CD14-positive monocyte (primary cell): ENCODE data around the gene JAG2. TPM values are rescaled to one million over a fixed set of nuclear protein-coding genes. Genes with fewer than 3 reads are reported as not detected.

Source experiments
- DNase-seq, 3 donors: peaks; one replicate each; pipeline ENCODE4 v3.0.0-alpha.2; 2011 to 2022
- H2AFZ ChIP-seq: 2 replicates; pipeline ENCODE4 v1.6.0; 2012; ENCODE audit warnings: mild to moderate bottlenecking, low read depth, low read length, inconsistent platforms; ENCODE audit not compliant: insufficient read depth, poor library complexity, severe bottlenecking
- H3K27ac ChIP-seq, 2 donors: 1 replicate in 1 of 2; 2 replicates in 1 of 2; pipeline ENCODE4 v1.5.1; 2012 to 2013; ENCODE audit warnings: low read length in 2 of 2, control low read depth in 1 of 2, inconsistent platforms in 1 of 2, low read depth in 1 of 2, mild to moderate bottlenecking in 1 of 2
- H3K27me3 ChIP-seq, 2 donors: one replicate each; pipeline versions ENCODE4 v1.6.0 to v1.6.1; 2011 to 2013; ENCODE audit warnings: low read length in 2 of 2; ENCODE audit not compliant: control insufficient read depth in 2 of 2, insufficient read depth in 2 of 2
- H3K36me3 ChIP-seq, 2 donors: replicated peaks in 1 of 2; 1 replicate in 1 of 2; 2 replicates in 1 of 2; pipeline versions ENCODE4 v1.5.1 to v1.6.1; 2012 to 2013; ENCODE audit warnings: low read length in 2 of 2, control low read depth in 1 of 2, inconsistent platforms in 1 of 2, mild to moderate bottlenecking in 1 of 2; ENCODE audit not compliant: insufficient read depth in 2 of 2, control insufficient read depth in 1 of 2
- H3K4me1 ChIP-seq, 2 donors: 1 replicate in 1 of 2; 2 replicates in 1 of 2; pipeline versions ENCODE4 v1.5.1 to v1.6.1; 2012 to 2013; ENCODE audit warnings: low read length in 2 of 2, control low read depth in 1 of 2, inconsistent platforms in 1 of 2, mild to moderate bottlenecking in 1 of 2, moderate library complexity in 1 of 2; ENCODE audit not compliant: insufficient read depth in 2 of 2, control insufficient read depth in 1 of 2
- H3K4me2 ChIP-seq: replicated peaks from 2 replicates; pipeline ENCODE3; 2012; ENCODE audit warnings: low read length, moderate library complexity, mild to moderate bottlenecking; ENCODE audit not compliant: poor library complexity, severe bottlenecking; ENCODE audit errors: extremely low read depth
- H3K4me3 ChIP-seq, 3 experiments: fragments of 200-600 bp in 1 of 3; sonication (generic) in 1 of 3; replicated peaks in 1 of 3; 1 replicate in 2 of 3; 2 replicates in 1 of 3; pipeline ENCODE4 v1.5.1; 2011 to 2013; ENCODE audit warnings: low read length in 3 of 3, mild to moderate bottlenecking in 3 of 3, control low read depth in 2 of 3, low read depth in 2 of 3, inconsistent platforms in 1 of 3, moderate library complexity in 1 of 3
- H3K79me2 ChIP-seq: 2 replicates; pipeline ENCODE4 v1.6.0; 2012; ENCODE audit warnings: mild to moderate bottlenecking, control low read depth, inconsistent platforms, low read length, moderate library complexity; ENCODE audit not compliant: insufficient read depth
- H3K9ac ChIP-seq: 2 replicates; pipeline ENCODE4 v1.6.0; 2017; ENCODE audit warnings: low read length, mild to moderate bottlenecking; ENCODE audit not compliant: insufficient read depth, poor library complexity, severe bottlenecking
- H3K9me3 ChIP-seq, 2 donors: replicated peaks in 1 of 2; 1 replicate in 1 of 2; 2 replicates in 1 of 2; pipeline versions ENCODE4 v1.5.1 to v1.6.1; 2012 to 2013; ENCODE audit warnings: low read length in 2 of 2, control low read depth in 1 of 2; ENCODE audit not compliant: control insufficient read depth in 1 of 2, insufficient read depth in 1 of 2
- H4K20me1 ChIP-seq: 2 replicates; pipeline ENCODE4 v1.6.0; 2012; ENCODE audit warnings: mild to moderate bottlenecking, low read length, control low read depth, moderate library complexity; ENCODE audit not compliant: insufficient read depth
- H3K27ac Mint-ChIP-seq, 7 donors: one replicate each; pipeline ENCODE4 v1.8.0; 2020; ENCODE audit warnings: mild to moderate bottlenecking in 7 of 7, mixed read lengths in 7 of 7, moderate library complexity in 6 of 7, inconsistent platforms in 2 of 7
- H3K27me3 Mint-ChIP-seq, 3 donors: one replicate each; pipeline ENCODE4 v1.8.0; 2021 to 2022; ENCODE audit warnings: low read depth in 3 of 3, mild to moderate bottlenecking in 3 of 3, mixed read lengths in 3 of 3, moderate library complexity in 3 of 3, inconsistent platforms in 1 of 3
- H3K36me3 Mint-ChIP-seq, 2 donors: one replicate each; pipeline ENCODE4 v1.8.0; 2020; ENCODE audit warnings: mixed read lengths in 2 of 2, inconsistent platforms in 1 of 2, mild to moderate bottlenecking in 1 of 2
- H3K4me1 Mint-ChIP-seq: one replicate; pipeline ENCODE4 v1.8.0; 2020; ENCODE audit warnings: mild to moderate bottlenecking, mixed read lengths
- H3K4me3 Mint-ChIP-seq, 2 donors: one replicate each; pipeline ENCODE4 v1.8.0; 2020; ENCODE audit warnings: mild to moderate bottlenecking in 2 of 2, mixed read lengths in 2 of 2, moderate library complexity in 1 of 2
- H3K9me3 Mint-ChIP-seq, 7 donors: one replicate each; pipeline ENCODE4 v1.8.0; 2020 to 2022; ENCODE audit warnings: mixed read lengths in 7 of 7, mild to moderate bottlenecking in 6 of 7, moderate library complexity in 6 of 7, inconsistent platforms in 2 of 7
- WGBS: methylation state at CpG from one replicate; pipeline ENCODE4 v1.1.5; 2013; ENCODE audit warnings: missing lambda C conversion rate; ENCODE audit not compliant: insufficient coverage; 5-methylcytosine and 5-hydroxymethylcytosine counted together
- intact Hi-C, 2 donors: fragments of 100-400 bp; cut with micrococcal nuclease; formaldehyde crosslinking; loops; one replicate each; pipeline versions ENCODE4 v1.15.0 to v1.15.1; 2023
- polyA plus RNA-seq, 3 donors: library from polyadenylated mRNA; depleted of rRNA in 1 of 3; unstranded in 2 of 3; stranded (reverse) in 1 of 3; fragments of 300-500 nt in 2 of 3; fragments of >200 nt in 1 of 3; fragmentation: Illumina TruSeq in 2 of 3; gene quantifications; 1 replicate in 2 of 3; 2 replicates in 1 of 3; pipeline ENCODE4 v1.2.3, GENCODE V29; 2012 to 2021
- TF ChIP-seq, protein P1 (sequence below): fragments of 200-600 bp; IDR thresholded peaks from one replicate; pipeline ENCODE4 v1.8.0; 2022; ENCODE audit warnings: antibody characterized with exemption, mild to moderate bottlenecking

The JAG2 gene
- polyA plus RNA-seq, 3 donors = 1.2 TPM; not detected in 2

DNA sequence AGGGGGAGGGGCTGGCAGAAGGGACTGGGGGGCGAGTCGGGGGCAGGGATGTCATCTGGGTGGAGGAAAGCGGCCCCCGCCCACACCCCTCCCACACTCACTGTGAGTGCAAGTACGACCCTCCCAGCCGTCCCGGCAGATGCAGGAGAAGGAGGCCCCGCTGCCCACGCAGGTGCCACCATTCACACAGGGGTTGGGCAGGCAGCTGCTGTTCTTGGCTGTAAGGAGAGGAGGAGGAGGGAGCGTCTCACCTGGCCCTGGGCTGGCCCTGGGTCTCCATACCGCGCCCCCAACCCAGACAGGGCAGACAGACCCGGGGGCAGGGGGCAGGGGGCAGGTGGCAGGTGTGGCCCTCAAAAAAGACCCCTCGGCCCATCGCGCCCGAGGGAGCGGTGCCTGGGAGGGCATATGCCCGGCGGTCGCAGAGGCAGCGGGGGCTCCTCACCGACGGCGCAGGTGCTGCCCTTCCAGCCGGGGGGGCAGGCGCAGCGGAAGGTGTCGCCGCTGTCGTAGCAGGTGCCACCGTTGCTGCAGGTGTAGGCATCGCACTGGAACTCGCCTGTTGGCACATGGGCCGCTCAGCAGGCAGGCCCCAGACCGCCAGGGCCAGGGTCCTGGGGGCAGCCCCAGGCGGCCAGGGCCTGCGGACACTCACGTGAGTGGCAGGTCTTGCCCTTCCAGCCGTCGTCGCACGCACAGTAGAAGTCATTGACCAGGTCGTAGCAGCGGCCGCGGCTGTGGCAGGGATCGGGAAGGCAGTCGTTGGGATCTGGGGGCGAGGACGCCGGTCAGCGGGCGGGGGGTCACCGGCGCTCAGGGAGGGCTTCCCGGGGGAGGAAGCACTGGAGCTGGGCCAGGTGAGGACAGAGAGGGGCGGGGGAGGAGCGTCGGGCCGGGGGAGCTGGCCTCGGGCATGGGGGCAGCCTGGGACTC lies 20.6 kb downstream of the JAG2 start:
- Mint-ChIP-seq H3K4me3 (no peak overlapping the region), H3K4me1 (no peaks in the 10 kb centered on the region), H3K27me3 (peaks cover 2 to 5% (median 3%) of the 10 kb centered on the region in 3 donors), H3K27ac (no peak overlapping the region), H3K36me3 (no peaks in the 10 kb centered on the region), H3K9me3 (peaks cover 0 to 1% (median 0%) of the 10 kb centered on the region in 7 donors)
- Histone ChIP-seq H4K20me1 (no peaks in the 10 kb centered on the region), H3K9ac (no peak overlapping the region), H3K27me3 (no peaks in the 10 kb centered on the region), H3K9me3 (no peaks in the 10 kb centered on the region), H2AFZ (no peak overlapping the region), H3K4me3 (no peak overlapping the region), H3K27ac (no peak overlapping the region), H3K4me1 (no peaks in the 10 kb centered on the region), H3K36me3 (no peaks in the 10 kb centered on the region), H3K79me2 (no peaks in the 10 kb centered on the region), H3K4me2 (no peak overlapping the region)
- WGBS = 98% methylated on average over 39 of the region's 62 CpGs
- TF ChIP-seq, protein P1, sequence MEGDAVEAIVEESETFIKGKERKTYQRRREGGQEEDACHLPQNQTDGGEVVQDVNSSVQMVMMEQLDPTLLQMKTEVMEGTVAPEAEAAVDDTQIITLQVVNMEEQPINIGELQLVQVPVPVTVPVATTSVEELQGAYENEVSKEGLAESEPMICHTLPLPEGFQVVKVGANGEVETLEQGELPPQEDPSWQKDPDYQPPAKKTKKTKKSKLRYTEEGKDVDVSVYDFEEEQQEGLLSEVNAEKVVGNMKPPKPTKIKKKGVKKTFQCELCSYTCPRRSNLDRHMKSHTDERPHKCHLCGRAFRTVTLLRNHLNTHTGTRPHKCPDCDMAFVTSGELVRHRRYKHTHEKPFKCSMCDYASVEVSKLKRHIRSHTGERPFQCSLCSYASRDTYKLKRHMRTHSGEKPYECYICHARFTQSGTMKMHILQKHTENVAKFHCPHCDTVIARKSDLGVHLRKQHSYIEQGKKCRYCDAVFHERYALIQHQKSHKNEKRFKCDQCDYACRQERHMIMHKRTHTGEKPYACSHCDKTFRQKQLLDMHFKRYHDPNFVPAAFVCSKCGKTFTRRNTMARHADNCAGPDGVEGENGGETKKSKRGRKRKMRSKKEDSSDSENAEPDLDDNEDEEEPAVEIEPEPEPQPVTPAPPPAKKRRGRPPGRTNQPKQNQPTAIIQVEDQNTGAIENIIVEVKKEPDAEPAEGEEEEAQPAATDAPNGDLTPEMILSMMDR = no peak
- DNase-seq = no peak
- intact Hi-C loops = no loop called here

DNA sequence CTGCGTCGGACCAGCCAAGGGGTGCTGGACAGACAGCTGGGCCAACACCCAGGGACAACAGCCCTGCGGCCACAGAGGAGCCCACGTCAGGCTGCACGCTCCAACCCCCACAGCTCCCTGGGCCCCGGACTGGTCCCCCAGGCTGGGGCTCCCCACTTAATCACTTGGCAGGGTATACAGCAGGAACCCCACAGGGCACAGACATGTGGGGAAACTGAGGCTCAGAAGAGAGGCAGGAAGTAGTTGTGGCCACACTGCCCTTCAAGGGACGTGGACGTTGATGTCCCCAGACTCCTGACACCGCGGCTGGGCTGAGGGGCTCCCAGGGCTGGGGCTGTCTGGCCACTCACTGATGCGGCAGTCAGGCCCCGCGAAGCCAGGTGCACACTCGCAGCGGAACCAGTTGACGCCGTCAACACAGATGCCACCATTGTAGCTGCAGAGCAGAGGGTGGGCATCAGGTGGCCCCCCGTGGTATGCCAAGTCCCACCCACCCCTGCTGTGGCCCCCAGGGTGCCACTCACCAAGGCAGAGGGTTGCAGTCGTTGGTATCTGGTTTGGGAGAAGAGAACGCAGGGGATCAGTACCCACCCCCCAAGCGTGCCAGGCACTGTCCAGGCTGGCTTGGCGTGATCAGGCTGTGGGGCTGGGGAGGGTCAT lies 21.5 kb downstream of the JAG2 start:
- Histone ChIP-seq H3K27ac (no peak overlapping the region), H3K36me3 (no peaks in the 10 kb centered on the region), H4K20me1 (no peaks in the 10 kb centered on the region), H3K4me3 (no peak overlapping the region), H3K4me1 (no peaks in the 10 kb centered on the region), H3K79me2 (no peaks in the 10 kb centered on the region), H3K27me3 (no peaks in the 10 kb centered on the region), H3K9ac (no peak overlapping the region), H2AFZ (no peak overlapping the region), H3K9me3 (no peaks in the 10 kb centered on the region), H3K4me2 (no peak overlapping the region)
- Mint-ChIP-seq H3K27ac (no peak overlapping the region), H3K36me3 (no peaks in the 10 kb centered on the region), H3K4me3 (no peak overlapping the region), H3K27me3 (peaks cover 0 to 2% (median 2%) of the 10 kb centered on the region in 3 donors), H3K9me3 (peaks cover 0 to 1% (median 0%) of the 10 kb centered on the region in 7 donors), H3K4me1 (no peaks in the 10 kb centered on the region)
- intact Hi-C loops = no loop called here
- TF ChIP-seq, protein P1 = no peak
- WGBS = 97% methylated on average over 17 of the region's 22 CpGs
- DNase-seq = no peak
